Astrocyte (in vitro differentiated cells and primary cell): ENCODE results near the gene IL1RL2.

Experiments used
- EZH2 ChIP-seq: IDR thresholded peaks from 2 replicates; pipeline ENCODE4 v1.6.1; 2012; ENCODE audit warnings: mild to moderate bottlenecking, low read length, inconsistent platforms; ENCODE audit not compliant: insufficient read depth
- TF ChIP-seq, protein P1 (sequence below): IDR thresholded peaks from 2 replicates; pipeline ENCODE4 v1.5.1; 2011; ENCODE audit warnings: low read depth, mild to moderate bottlenecking, inconsistent platforms, low read length, moderate library complexity; ENCODE audit not compliant: insufficient read depth

DNA sequence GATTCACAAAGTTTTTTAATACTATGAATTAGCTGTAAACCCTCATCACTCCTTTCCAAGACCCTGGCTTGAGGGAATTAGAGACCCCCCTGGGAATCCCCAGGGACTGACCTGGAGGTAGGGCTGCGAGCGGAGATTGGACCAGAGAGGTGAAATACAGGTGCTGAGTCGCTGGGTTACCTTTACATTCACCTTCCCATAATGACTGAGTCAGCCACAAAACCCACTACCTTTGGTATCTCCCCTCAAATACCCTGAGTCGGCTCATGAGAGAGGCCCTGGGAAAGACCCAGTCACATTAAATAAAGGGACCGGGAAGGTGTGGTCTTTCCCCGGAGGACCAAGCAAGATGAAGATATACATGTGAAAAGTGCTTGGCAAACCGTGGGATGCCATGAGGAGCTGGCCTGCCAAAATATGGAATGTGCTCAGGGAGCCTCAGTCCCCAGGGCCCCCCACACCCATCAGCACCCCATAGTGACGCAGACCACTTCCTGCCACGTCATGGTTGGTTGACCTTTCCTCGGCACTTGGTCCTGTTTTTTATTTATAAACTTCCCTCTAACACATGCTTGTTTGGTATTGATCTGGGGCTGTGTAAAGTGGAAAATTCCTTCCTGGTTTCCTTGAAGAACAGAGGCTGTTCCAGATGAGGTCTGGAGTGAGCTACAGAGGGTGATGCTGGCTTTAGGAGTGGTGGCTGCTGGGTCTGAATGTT, 51.4 kb downstream of the IL1RL2 start:
- TF ChIP-seq, protein P1, sequence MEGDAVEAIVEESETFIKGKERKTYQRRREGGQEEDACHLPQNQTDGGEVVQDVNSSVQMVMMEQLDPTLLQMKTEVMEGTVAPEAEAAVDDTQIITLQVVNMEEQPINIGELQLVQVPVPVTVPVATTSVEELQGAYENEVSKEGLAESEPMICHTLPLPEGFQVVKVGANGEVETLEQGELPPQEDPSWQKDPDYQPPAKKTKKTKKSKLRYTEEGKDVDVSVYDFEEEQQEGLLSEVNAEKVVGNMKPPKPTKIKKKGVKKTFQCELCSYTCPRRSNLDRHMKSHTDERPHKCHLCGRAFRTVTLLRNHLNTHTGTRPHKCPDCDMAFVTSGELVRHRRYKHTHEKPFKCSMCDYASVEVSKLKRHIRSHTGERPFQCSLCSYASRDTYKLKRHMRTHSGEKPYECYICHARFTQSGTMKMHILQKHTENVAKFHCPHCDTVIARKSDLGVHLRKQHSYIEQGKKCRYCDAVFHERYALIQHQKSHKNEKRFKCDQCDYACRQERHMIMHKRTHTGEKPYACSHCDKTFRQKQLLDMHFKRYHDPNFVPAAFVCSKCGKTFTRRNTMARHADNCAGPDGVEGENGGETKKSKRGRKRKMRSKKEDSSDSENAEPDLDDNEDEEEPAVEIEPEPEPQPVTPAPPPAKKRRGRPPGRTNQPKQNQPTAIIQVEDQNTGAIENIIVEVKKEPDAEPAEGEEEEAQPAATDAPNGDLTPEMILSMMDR, result no peak
- TF ChIP-seq EZH2, result no peak
